Activated T-cell treated with anti-CD3 and anti-CD28 coated beads, Interleukin-2, amount 50 U/mL, for 4 hours (primary cell): ENCODE measurements around the gene APOO. TPM values are rescaled to one million over a fixed set of nuclear protein-coding genes. Genes with fewer than 3 reads are reported as not detected.

Experiments used
- ATAC-seq, 2 donors: fragments of 200-7000 bp; cut with Tn5 transposase; one replicate each; pipeline ENCODE4 v1.10.0; 2021
- DNase-seq: peaks from one replicate; pipeline ENCODE4 v3.0.0-alpha.2; 2020
- H3K27me3 Mint-ChIP-seq: one replicate; pipeline ENCODE4 v1.8.0; 2021; ENCODE audit warnings: low read depth, mixed read lengths
- H3K36me3 Mint-ChIP-seq: one replicate; pipeline ENCODE4 v1.8.0; 2022; ENCODE audit warnings: mixed read lengths; ENCODE audit not compliant: insufficient read depth
- H3K4me1 Mint-ChIP-seq: one replicate; pipeline ENCODE4 v1.8.0; 2021; ENCODE audit warnings: low read depth, mixed read lengths
- H3K4me3 Mint-ChIP-seq: one replicate; pipeline ENCODE4 v1.8.0; 2021; ENCODE audit warnings: mild to moderate bottlenecking, moderate library complexity, mixed read lengths
- H3K9me3 Mint-ChIP-seq: one replicate; pipeline ENCODE4 v1.8.0; 2021; ENCODE audit warnings: mixed read lengths
- total RNA-seq, 3 donors: library from RNA; stranded (reverse); gene quantifications; one replicate each; pipeline ENCODE4 v1.2.1, GENCODE V29; 2021

Gene APOO
- total RNA-seq, 3 donors from 2014 or later: 29.7 to 36.7 (median 31.8) TPM

DNA sequence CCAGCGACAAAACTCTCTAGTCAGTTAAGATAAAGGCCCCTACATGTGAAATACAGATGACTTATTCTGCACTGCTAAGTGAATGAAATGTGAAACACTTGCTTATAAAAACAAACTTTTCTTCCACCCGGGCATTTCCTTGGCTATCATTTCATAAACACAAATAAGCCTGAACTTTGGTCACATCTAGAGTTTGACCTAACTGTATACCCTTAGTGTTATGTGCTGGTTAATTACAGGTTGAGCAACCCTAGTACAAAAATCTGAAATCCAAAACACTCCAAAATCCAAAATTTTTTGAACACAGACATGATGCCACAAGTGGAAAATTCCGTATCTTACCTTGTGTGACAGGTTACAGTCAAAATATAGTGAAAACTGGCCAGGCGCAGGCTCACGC lies 78.9 kb downstream of the APOO start:
- Mint-ChIP-seq H3K27me3 (no peaks in the 10 kb centered on the region), H3K4me1 (no peaks in the 10 kb centered on the region), H3K4me3 (no peak overlapping the region), H3K36me3 (no peaks in the 10 kb centered on the region), H3K9me3 (no peaks in the 10 kb centered on the region)
- DNase-seq: no peak
- no peak for ATAC-seq

GRCh38 chrX:23826653-23827052 lies 81.1 kb downstream of the APOO start:
- Mint-ChIP-seq H3K36me3 (no peaks in the 10 kb centered on the region), H3K27me3 (no peaks in the 10 kb centered on the region), H3K4me1 (no peaks in the 10 kb centered on the region), H3K9me3 (no peaks in the 10 kb centered on the region), H3K4me3 (no peak overlapping the region)
- ATAC-seq (no peak), DNase-seq (no peak)

DNA sequence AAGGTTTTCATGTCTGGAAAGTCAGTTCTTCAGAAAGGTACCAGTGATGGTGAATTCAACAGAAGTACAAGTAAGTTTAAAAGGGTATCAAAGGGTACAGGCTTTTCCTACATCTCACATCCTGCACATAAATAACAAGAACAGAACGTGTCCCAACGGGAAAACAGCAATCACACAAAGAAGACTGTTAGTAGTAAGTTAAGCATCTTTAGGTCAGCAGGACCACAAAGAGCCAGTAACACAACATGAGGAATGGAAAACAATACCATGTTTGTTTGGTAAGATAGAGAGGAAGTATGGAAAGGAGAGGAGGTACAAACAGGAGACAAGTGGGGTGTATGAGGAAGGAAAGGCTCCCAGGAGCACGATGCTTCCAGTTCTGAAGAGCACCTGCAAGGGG lies 81.5 kb downstream of the APOO start:
- H3K4me3 Mint-ChIP-seq: no peak overlapping the region
- ATAC-seq (no peak), DNase-seq (no peak)
- H3K36me3 Mint-ChIP-seq: no peaks in the 10 kb centered on the region
- H3K27me3 Mint-ChIP-seq: no peaks in the 10 kb centered on the region
- no peaks in the 10 kb centered on the region for H3K9me3 Mint-ChIP-seq
- no peaks in the 10 kb centered on the region for H3K4me1 Mint-ChIP-seq

DNA sequence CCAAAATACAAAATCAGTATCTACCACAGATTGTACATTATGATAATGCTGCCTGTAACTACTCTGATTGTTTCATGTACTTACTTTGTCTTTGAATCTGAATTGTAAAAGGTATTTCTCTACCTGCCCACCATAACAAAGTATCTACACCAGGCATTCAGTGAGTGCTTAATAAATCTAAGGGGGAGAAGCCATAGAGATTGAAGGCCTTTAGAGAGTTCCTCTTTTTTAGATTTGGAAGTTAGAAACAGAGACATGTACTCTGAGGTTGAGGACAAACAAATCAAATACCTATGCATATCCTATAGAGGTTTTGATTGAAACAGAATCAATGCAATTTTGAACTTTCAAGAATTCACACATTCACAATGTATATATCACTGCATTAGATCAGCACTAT lies 82.1 kb downstream of the APOO start:
- ATAC-seq: no peak
- H3K27me3 Mint-ChIP-seq: no peaks in the 10 kb centered on the region
- H3K4me1 Mint-ChIP-seq: no peaks in the 10 kb centered on the region

DNA sequence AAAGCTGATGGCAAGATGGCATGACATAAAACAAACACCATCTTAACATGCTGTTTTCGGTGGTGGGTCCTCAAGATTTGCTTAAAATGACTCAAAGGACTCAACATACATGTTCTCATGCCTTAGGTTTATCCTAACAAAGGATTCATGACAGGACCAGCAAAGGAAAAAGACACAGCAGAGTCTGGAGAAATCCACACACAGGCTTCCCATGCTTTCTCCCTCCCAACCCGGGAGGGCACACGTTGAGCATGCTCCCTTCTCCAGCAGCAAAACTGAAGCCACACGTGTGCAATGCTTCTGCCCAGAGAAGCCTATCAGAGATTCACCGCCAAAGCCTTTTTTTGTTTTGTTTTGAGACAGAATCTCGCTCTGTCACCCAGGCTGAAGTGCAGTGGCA lies 84.9 kb downstream of the APOO start:
- Mint-ChIP-seq H3K4me1 (no peaks in the 10 kb centered on the region), H3K9me3 (no peaks in the 10 kb centered on the region), H3K27me3 (no peaks in the 10 kb centered on the region), H3K36me3 (no peaks in the 10 kb centered on the region), H3K4me3 (no peak overlapping the region)
- DNase-seq: no peak
- ATAC-seq: no peak

More for the DNA sequence above, 82.1 kb downstream of the APOO start:
- Mint-ChIP-seq H3K4me3 (no peak overlapping the region), H3K36me3 (no peaks in the 10 kb centered on the region), H3K9me3 (no peaks in the 10 kb centered on the region)
- DNase-seq: no peak

DNA sequence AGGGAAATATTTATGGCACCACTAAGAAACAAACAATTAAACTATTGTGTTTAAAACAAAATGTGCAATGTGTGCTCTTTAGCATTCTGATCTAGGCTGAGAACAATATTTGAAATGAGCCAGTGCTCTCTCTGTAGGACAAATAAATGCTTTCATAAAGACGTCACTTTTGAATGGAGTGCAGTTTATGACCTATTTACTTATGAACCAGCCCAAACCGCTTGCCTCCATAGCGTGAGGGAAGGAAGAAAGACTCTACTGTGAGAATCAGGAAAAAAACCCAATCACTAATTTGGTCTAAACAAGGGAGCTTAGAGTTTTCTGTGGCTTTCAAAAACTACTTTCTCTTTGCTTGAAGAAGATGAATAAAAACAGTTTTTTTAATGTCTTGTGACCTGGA lies 85.3 kb downstream of the APOO start:
- Mint-ChIP-seq H3K36me3 (no peaks in the 10 kb centered on the region), H3K27me3 (no peaks in the 10 kb centered on the region), H3K9me3 (no peaks in the 10 kb centered on the region), H3K4me3 (no peak overlapping the region), H3K4me1 (no peaks in the 10 kb centered on the region)
- DNase-seq (no peak), ATAC-seq (no peak)

- DNase-seq (no peak), ATAC-seq (no peak)
- Mint-ChIP-seq H3K4me1 (no peaks in the 10 kb centered on the region), H3K4me3 (no peak overlapping the region), H3K9me3 (no peaks in the 10 kb centered on the region), H3K36me3 (no peaks in the 10 kb centered on the region), H3K27me3 (no peaks in the 10 kb centered on the region)
These were observed 85.9 kb downstream of the APOO start for GRCh38 chrX:23821847-23822246.

DNA sequence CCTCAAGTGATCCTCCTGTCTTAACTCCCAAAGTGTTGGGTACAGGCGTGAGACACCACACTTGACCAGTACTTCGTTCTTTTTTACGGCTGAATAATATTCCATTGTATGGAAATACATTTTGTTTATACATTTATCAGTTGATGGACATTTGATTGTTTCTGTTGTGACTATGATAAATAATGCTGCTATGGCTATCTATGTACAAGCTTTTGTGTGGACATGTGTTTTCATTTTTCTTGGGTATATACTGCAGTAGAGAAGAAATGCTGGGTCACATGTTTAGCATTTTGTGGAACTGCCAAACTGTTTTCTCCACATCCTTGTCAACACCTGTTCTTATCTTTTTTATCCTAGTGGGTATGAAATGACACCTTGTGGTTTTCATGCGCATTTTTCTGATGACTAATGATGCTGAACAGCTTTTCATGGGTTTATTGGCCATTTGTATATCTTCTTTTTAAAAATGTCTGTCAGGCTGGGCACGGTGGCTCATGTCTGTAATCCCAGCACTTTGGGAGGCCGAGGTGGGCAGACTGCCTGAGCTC lies 87.4 kb downstream of the APOO start:
- H3K27me3 Mint-ChIP-seq: no peaks in the 10 kb centered on the region
- ATAC-seq (no peak), DNase-seq (no peak)
- no peak overlapping the region for H3K4me3 Mint-ChIP-seq
- H3K4me1 Mint-ChIP-seq: no peaks in the 10 kb centered on the region
- H3K36me3 Mint-ChIP-seq: no peaks in the 10 kb centered on the region
- no peaks in the 10 kb centered on the region for H3K9me3 Mint-ChIP-seq

GRCh38 chrX:23819385-23820234 lies 88.1 kb downstream of the APOO start:
- no peaks in the 10 kb centered on the region for H3K9me3 Mint-ChIP-seq
- no peaks in the 10 kb centered on the region for H3K4me1 Mint-ChIP-seq
- no peaks in the 10 kb centered on the region for H3K36me3 Mint-ChIP-seq
- H3K27me3 Mint-ChIP-seq: no peaks in the 10 kb centered on the region
- H3K4me3 Mint-ChIP-seq: no peak overlapping the region
- ATAC-seq (no peak), DNase-seq (no peak)

DNA sequence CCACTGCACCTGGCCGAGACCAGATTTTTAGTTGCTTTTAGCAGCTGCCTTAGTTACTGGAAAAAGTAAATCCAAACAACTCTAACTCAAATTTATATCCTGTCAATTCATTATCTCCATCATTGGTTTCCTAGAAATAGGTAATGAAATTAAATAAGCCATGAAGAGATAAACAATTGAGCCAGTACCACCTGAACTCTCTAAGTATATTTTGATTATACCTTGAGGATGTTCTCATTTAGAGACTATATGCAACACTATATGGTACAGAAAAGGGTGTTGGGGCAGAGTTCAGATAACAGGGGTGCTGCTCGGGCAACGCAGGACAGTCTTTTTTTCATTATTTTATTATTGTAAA lies 89.8 kb downstream of the APOO start:
- Mint-ChIP-seq H3K4me1 (no peaks in the 10 kb centered on the region), H3K36me3 (no peaks in the 10 kb centered on the region), H3K9me3 (no peaks in the 10 kb centered on the region), H3K4me3 (no peak overlapping the region), H3K27me3 (no peaks in the 10 kb centered on the region)
- ATAC-seq (no peak), DNase-seq (no peak)

- no peaks in the 10 kb centered on the region for H3K4me1 Mint-ChIP-seq
- peaks cover 5% of the 10 kb centered on the region for H3K27me3 Mint-ChIP-seq
- no peak overlapping the region for H3K4me3 Mint-ChIP-seq
- DNase-seq: no peak
- H3K36me3 Mint-ChIP-seq: no peaks in the 10 kb centered on the region
- H3K9me3 Mint-ChIP-seq: no peaks in the 10 kb centered on the region
- no peak for ATAC-seq
These were observed 91.6 kb downstream of the APOO start for GRCh38 chrX:23816179-23816578.

DNA sequence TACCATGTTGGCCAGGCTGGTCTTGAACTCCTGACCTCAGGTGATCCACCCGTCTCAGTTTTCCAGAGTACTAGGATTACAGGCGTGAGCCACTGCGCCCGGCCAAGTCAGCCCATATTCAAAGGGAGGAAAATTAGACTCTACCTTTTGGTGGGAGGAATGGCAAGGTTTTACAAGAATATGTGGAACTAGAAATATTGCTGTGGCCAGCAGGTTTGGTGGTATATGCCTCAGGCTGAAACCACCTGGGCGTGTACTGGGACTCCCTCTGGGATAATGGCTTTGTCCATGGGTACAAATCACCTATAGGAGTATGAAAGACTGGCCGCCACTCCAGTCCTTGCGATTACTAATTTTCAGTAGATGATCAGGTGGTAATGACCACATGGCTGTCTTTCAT lies 92.4 kb downstream of the APOO start:
- ATAC-seq (no peak), DNase-seq (no peak)
- no peak overlapping the region for H3K4me3 Mint-ChIP-seq
- no peaks in the 10 kb centered on the region for H3K9me3 Mint-ChIP-seq
- no peaks in the 10 kb centered on the region for H3K36me3 Mint-ChIP-seq
- H3K4me1 Mint-ChIP-seq: no peaks in the 10 kb centered on the region
- H3K27me3 Mint-ChIP-seq: peaks cover 5% of the 10 kb centered on the region

GRCh38 chrX:23813808-23814207 lies 93.9 kb downstream of the APOO start:
- Mint-ChIP-seq H3K9me3 (no peaks in the 10 kb centered on the region), H3K36me3 (no peaks in the 10 kb centered on the region), H3K4me3 (no peak overlapping the region), H3K27me3 (peaks cover 5% of the 10 kb centered on the region), H3K4me1 (no peaks in the 10 kb centered on the region)
- DNase-seq: no peak
- no peak for ATAC-seq

DNA sequence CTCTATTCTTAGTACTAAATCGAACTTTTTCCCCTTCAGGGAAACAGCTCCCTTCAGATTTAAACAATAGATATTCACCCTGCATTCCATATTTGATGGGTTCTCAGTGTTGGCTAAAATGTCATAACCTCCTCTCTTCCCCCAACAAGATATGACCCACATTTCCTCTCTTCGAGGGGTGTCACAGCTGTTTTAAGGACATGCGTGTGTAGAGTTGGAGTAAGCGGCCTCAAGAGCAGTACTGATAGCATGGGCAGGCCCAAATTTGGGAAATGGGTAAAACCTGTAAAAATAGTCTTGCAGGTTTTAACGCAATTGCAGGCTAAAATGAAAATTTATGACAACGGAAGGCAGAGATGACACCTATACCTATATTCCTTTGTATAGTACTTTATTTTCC lies 96.1 kb downstream of the APOO start:
- DNase-seq (no peak), ATAC-seq (no peak)
- Mint-ChIP-seq H3K9me3 (no peaks in the 10 kb centered on the region), H3K36me3 (no peaks in the 10 kb centered on the region), H3K27me3 (peaks cover 5% of the 10 kb centered on the region), H3K4me3 (no peak overlapping the region), H3K4me1 (no peaks in the 10 kb centered on the region)

- H3K36me3 Mint-ChIP-seq: no peaks in the 10 kb centered on the region
- no peaks in the 10 kb centered on the region for H3K4me1 Mint-ChIP-seq
- H3K4me3 Mint-ChIP-seq: no peak overlapping the region
- peaks cover 5% of the 10 kb centered on the region for H3K27me3 Mint-ChIP-seq
- no peak for DNase-seq
- no peaks in the 10 kb centered on the region for H3K9me3 Mint-ChIP-seq
- ATAC-seq: no peak
These were observed 96.6 kb downstream of the APOO start for GRCh38 chrX:23811108-23811651.
